NT2/D1 (cell line): ENCODE data around the gene OPTN.
"Not testable (repeated sequence)": the region's sequence is repeated elsewhere in the genome, so short reads cannot be mapped to it uniquely, and the experiment has no call there.

Source experiments
- DNase-seq: peaks from one replicate; pipeline ENCODE4 v3.0.0-alpha.2; 2011; ENCODE audit warnings: low read depth, low spot score
- H3K27me3 ChIP-seq: 2 replicates; pipeline ENCODE4 v1.6.0; 2011; ENCODE audit warnings: mild to moderate bottlenecking; ENCODE audit not compliant: insufficient read length, insufficient read depth
- H3K36me3 ChIP-seq: 2 replicates; pipeline ENCODE4 v1.6.1; 2011; ENCODE audit warnings: mild to moderate bottlenecking, low read length, mixed read lengths; ENCODE audit not compliant: insufficient read depth, insufficient read length
- H3K4me1 ChIP-seq: 2 replicates; pipeline ENCODE4 v1.5.1; 2011; ENCODE audit not compliant: insufficient read depth, insufficient read length
- H3K4me3 ChIP-seq: 2 replicates; pipeline ENCODE4 v1.5.1; 2011; ENCODE audit warnings: low read depth; ENCODE audit not compliant: insufficient read length
- H3K9ac ChIP-seq: 2 replicates; pipeline ENCODE4 v1.6.0; 2011; ENCODE audit warnings: low read depth; ENCODE audit not compliant: insufficient read length
- H3K9me3 ChIP-seq: 2 replicates; pipeline ENCODE4 v1.5.1; 2011; ENCODE audit warnings: mild to moderate bottlenecking, low read length; ENCODE audit not compliant: insufficient read depth
- SUZ12 ChIP-seq: IDR thresholded peaks from 2 replicates; pipeline ENCODE4 v1.6.1; 2011; ENCODE audit not compliant: insufficient read length, insufficient read depth; ENCODE audit errors: extremely low read depth
- YY1 ChIP-seq: IDR thresholded peaks from 2 replicates; pipeline ENCODE4 v1.6.1; 2011; ENCODE audit not compliant: insufficient read length, insufficient read depth
- ZNF274 ChIP-seq: IDR thresholded peaks from 2 replicates; pipeline ENCODE4 v1.6.1; 2011; ENCODE audit warnings: mild to moderate bottlenecking, low read depth, low read length

OPTN gene

GRCh38 chr10:13099666-13100348, at the start of gene OPTN:
OPTN (plus strand) TSS chr10:13100163; CDS start chr10:13109123, 8,960 bp downstream.
- no peak for TF ChIP-seq ZNF274
- no peak for TF ChIP-seq SUZ12
- TF ChIP-seq YY1 = no peak
- H3K27me3 ChIP-seq = peaks cover 12% of the 10 kb centered on the region
- no peaks in the 10 kb centered on the region for H3K9me3 ChIP-seq
- H3K4me3 ChIP-seq = peak within 1 kb of the TSS; percentile 56
- DNase-seq = peak; percentile 39
- peaks cover 6% of the 10 kb centered on the region for H3K36me3 ChIP-seq
- H3K4me1 ChIP-seq = no peaks in the 10 kb centered on the region
- peak within 1 kb of the TSS; percentile 76 for H3K9ac ChIP-seq

GRCh38 chr10:13051126-13051694, 48.8 kb upstream of the OPTN start:
- H3K4me1 ChIP-seq = peaks cover 6% of the 10 kb centered on the region
- H3K9ac ChIP-seq = no peak overlapping the region
- no peak overlapping the region for H3K4me3 ChIP-seq
- TF ChIP-seq SUZ12 (no peak), ZNF274 (no peak), YY1 (no peak)
- no peaks in the 10 kb centered on the region for H3K9me3 ChIP-seq
- no peaks in the 10 kb centered on the region for H3K36me3 ChIP-seq
- DNase-seq = no peak
- H3K27me3 ChIP-seq = no peaks in the 10 kb centered on the region

GRCh38 chr10:13053208-13053607, 46.8 kb upstream of the OPTN start:
- not testable (repeated sequence) for H3K9ac ChIP-seq, H3K4me1 ChIP-seq, H3K4me3 ChIP-seq, H3K36me3 ChIP-seq, H3K9me3 ChIP-seq, DNase-seq, H3K27me3 ChIP-seq

- no peak for TF ChIP-seq SUZ12
- TF ChIP-seq YY1 = no peak
- TF ChIP-seq ZNF274 = no peak
- Histone ChIP-seq H3K9ac (no peak overlapping the region), H3K9me3 (no peaks in the 10 kb centered on the region), H3K27me3 (no peaks in the 10 kb centered on the region), H3K4me3 (no peak overlapping the region), H3K4me1 (peaks cover 6% of the 10 kb centered on the region), H3K36me3 (no peaks in the 10 kb centered on the region)
- DNase-seq = no peak
These were observed 46.0 kb upstream of the OPTN start for GRCh38 chr10:13053794-13054462.

GRCh38 chr10:13054844-13055243, 45.1 kb upstream of the OPTN start:
- Histone ChIP-seq H3K9ac (no peak overlapping the region), H3K4me1 (peaks cover 6% of the 10 kb centered on the region), H3K36me3 (no peaks in the 10 kb centered on the region), H3K27me3 (no peaks in the 10 kb centered on the region), H3K9me3 (no peaks in the 10 kb centered on the region), H3K4me3 (no peak overlapping the region)
- TF ChIP-seq SUZ12 = no peak
- no peak for TF ChIP-seq ZNF274
- TF ChIP-seq YY1 = no peak
- DNase-seq = no peak

GRCh38 chr10:13056456-13057077, 43.4 kb upstream of the OPTN start:
- no peaks in the 10 kb centered on the region for H3K27me3 ChIP-seq
- no peaks in the 10 kb centered on the region for H3K36me3 ChIP-seq
- H3K9ac ChIP-seq = no peak overlapping the region
- no peaks in the 10 kb centered on the region; the same call in 1 of the 2 replicates for H3K9me3 ChIP-seq
- no peak for TF ChIP-seq YY1
- TF ChIP-seq ZNF274 = no peak
- no peak for TF ChIP-seq SUZ12
- H3K4me1 ChIP-seq = no peaks in the 10 kb centered on the region
- H3K4me3 ChIP-seq = no peak overlapping the region
- DNase-seq = no peak

GRCh38 chr10:13062803-13063202, 37.2 kb upstream of the OPTN start:
- H3K9ac ChIP-seq = no peak overlapping the region
- no peak overlapping the region for H3K4me3 ChIP-seq
- H3K4me1 ChIP-seq = no peaks in the 10 kb centered on the region
- no peak for TF ChIP-seq YY1
- no peaks in the 10 kb centered on the region for H3K27me3 ChIP-seq
- no peak for DNase-seq
- no peaks in the 10 kb centered on the region for H3K36me3 ChIP-seq
- no peaks in the 10 kb centered on the region; the same call in 1 of the 2 replicates for H3K9me3 ChIP-seq
